ENCODE results near the gene CREB3L2. TPM values are rescaled to one million over a fixed set of nuclear protein-coding genes. Genes with fewer than 3 reads are reported as not detected.

The CREB3L2 gene
- total and polyA plus RNA-seq, 2 of the 4 experiments (the other 2 are of a cell fraction), result 42.3 to 57.9 TPM

- ChIA-PET POLR2A (ENCODE audit: unreplicated experiment) (no interaction called here), CTCF (interaction anchor here (0.6 kb wide), 1 partner anchor 341 kb away, joined by 4 read pairs; no protein-coding TSS in a partner anchor)
- H3K56ac ChIP-seq (ENCODE audit: extremely low read depth, insufficient read depth, low read length), result no peak overlapping the region
- H4K5ac ChIP-seq (ENCODE audit: low read depth, low read length), result no peak overlapping the region
- in situ Hi-C loops (cut with MboI; ENCODE audit: low sequenced_read_pairs) (loop anchor here (25.0 kb wide), 1 partner anchor 860 kb away; no protein-coding TSS in a partner anchor), dilution Hi-C loops (cut with HindIII; ENCODE audit: low sequenced_read_pairs, unreplicated experiment) (loop anchor here (10.0 kb wide), 1 partner anchor 72 kb away; no protein-coding TSS in a partner anchor), intact Hi-C loops (cut with micrococcal nuclease) (no loop called here)
- ATAC-seq (ENCODE audit: low read depth) (no peak), DNase-seq (no peak)
- H2BK15ac ChIP-seq (ENCODE audit: low read depth, low read length), result no peak overlapping the region
- H3K79me1 ChIP-seq (ENCODE audit: low read depth in 1 of 2, low read length in 2 of 2), result peaks cover 4 to 58% of the 10 kb centered on the region in 2 experiments; a peak in 2 of 4 replicates
- H4K91ac ChIP-seq (ENCODE audit: insufficient read depth, low read depth, low read length), result no peak overlapping the region
- H3K4me2 ChIP-seq (ENCODE audit: low read depth, low read length), result peak overlapping the region; percentile 16; the same call in 1 of the 2 replicates
- no peaks in the 10 kb centered on the region for H3K9me3 ChIP-seq (ENCODE audit: control insufficient read depth, insufficient read depth, low read length)
- no TSS peak for BruUV-seq (replicated peaks)
- no peaks in the 10 kb centered on the region for H3K27me3 ChIP-seq (ENCODE audit: control insufficient read depth, insufficient read depth, low read length)
- H2BK120ac ChIP-seq (ENCODE audit: low read depth, low read length), result no peak overlapping the region
- no peak overlapping the region for H3K27ac ChIP-seq (ENCODE audit: insufficient read depth, low read length)
- no peak overlapping the region for H3K4me3 ChIP-seq (ENCODE audit: insufficient read depth, low read depth, low read length)
- H3K36me3 ChIP-seq (ENCODE audit: control insufficient read depth, insufficient read depth, low read length), result peaks cover 3% of the 10 kb centered on the region; the same call in 1 of the 2 replicates
- H2AFZ ChIP-seq (replicated peaks; ENCODE audit: low read length, poor library complexity), result no peak overlapping the region
- H3K9ac ChIP-seq (ENCODE audit: low read depth, low read length), result no peak overlapping the region
- no peak overlapping the region for H2BK20ac ChIP-seq (ENCODE audit: low read depth, low read length)
- H3K23ac ChIP-seq (ENCODE audit: low read depth, low read length), result no peak overlapping the region
- no peak overlapping the region for H3K4ac ChIP-seq (ENCODE audit: low read depth, low read length)
- peaks cover 50% of the 10 kb centered on the region for H4K20me1 ChIP-seq (ENCODE audit: insufficient read depth, low read length)
- no peak overlapping the region for H4K8ac ChIP-seq (ENCODE audit: low read depth in 2 of 2, low read length in 2 of 2)
- no peak overlapping the region for H2AK9ac ChIP-seq (replicated peaks; ENCODE audit: low read depth, low read length, poor library complexity)
- TF ChIP-seq MXI1 (IDR thresholded peaks at IDR 0.05; ENCODE audit: borderline replicate concordance, low read depth, low read length), result no peak
- TF ChIP-seq POLR2A (IDR thresholded peaks at IDR 0.05; ENCODE audit: low read depth, low read length), result no peak
- TF ChIP-seq CTCF (conservative IDR thresholded peaks at IDR 0.05; ENCODE audit: low read depth, low read length), result no peak
- no peak for TF ChIP-seq BHLHE40 (IDR thresholded peaks at IDR 0.05; ENCODE audit: low read depth, low read length)
- no peak for TF ChIP-seq RCOR1 (IDR thresholded peaks at IDR 0.05; ENCODE audit: insufficient replicate concordance, low read length)
- no peak for TF ChIP-seq FOS (IDR thresholded peaks at IDR 0.05; ENCODE audit: low read depth, low read length)
- TF ChIP-seq CEBPB (IDR thresholded peaks at IDR 0.05; ENCODE audit: low read depth, low read length), result no peak
- no peak for TF ChIP-seq NFE2L2 (IDR thresholded peaks at IDR 0.05; ENCODE audit: low read depth, low read length)
- no peak for TF ChIP-seq ELK1 (IDR thresholded peaks at IDR 0.05; ENCODE audit: borderline replicate concordance, low read depth, low read length)
- H3K14ac ChIP-seq (replicated peaks; ENCODE audit: low read depth, low read length), result no peak overlapping the region
- no CpG with 5 or more reads among the region's 3 CpGs for WGBS, 2 experiments (ENCODE audit: extremely low coverage in 2 of 2, insufficient read length in 1 of 2)
- H3K18ac ChIP-seq (ENCODE audit: low read depth, low read length), result no peak overlapping the region
- peak overlapping the region; percentile 14 for H2BK5ac ChIP-seq (ENCODE audit: low read depth, low read length, poor library complexity, severe bottlenecking)
- H3K4me1 ChIP-seq (ENCODE audit: control insufficient read depth, insufficient read depth, low read length), result peaks cover 13% of the 10 kb centered on the region
- peaks cover 14% of the 10 kb centered on the region for H3K9me1 ChIP-seq (ENCODE audit: insufficient read depth, low read length)
- H2AK5ac ChIP-seq (ENCODE audit: low read depth, low read length), result no peak overlapping the region
Measured at GRCh38 chr7:137996871-137997270, 5.0 kb downstream of the CREB3L2 start.
